ENCODE results near the gene TMEM62.
A peak's percentile ranks its signal among the peaks of the same experiment; 100 is the strongest.
"Not testable (repeated sequence)": the region's sequence is repeated elsewhere in the genome, so short reads cannot be mapped to it uniquely, and the experiment has no call there.

Gene TMEM62

DNA sequence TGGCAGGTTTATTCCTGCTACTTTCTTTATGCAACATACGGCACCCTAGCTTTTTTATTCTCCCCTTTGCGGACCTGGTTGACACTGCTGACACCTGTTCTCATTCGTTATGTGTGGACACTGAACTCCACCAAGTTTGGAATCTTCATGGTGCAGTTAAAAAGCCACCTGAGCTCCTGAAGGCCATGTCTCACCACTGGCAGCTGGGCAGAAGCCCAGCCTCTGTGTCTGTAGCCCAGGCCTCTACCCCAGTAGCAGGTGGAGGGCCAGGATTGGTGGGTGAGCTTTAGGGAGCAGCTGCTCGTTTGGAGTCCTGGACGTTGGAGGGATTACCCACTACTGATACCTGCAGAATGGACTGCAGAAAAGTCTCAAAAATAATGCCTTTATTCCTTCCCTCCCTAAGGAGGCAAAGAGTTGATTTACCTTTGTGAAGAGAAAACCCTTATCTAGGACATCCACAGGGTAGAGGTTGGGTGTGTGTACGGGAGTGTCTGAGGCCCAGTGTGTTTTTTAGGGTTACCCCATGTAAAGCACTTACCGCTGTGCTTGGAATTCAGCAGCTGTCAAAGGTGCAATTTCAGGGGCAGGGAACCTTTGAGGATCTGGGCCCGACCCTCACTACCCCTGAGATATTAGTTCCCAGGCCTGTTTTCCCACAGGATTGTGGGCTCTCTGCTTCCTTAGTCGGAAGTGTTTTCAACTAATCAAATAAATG is 51.2 kb downstream of the TMEM62 start:
- no peak for DNase-seq

DNA sequence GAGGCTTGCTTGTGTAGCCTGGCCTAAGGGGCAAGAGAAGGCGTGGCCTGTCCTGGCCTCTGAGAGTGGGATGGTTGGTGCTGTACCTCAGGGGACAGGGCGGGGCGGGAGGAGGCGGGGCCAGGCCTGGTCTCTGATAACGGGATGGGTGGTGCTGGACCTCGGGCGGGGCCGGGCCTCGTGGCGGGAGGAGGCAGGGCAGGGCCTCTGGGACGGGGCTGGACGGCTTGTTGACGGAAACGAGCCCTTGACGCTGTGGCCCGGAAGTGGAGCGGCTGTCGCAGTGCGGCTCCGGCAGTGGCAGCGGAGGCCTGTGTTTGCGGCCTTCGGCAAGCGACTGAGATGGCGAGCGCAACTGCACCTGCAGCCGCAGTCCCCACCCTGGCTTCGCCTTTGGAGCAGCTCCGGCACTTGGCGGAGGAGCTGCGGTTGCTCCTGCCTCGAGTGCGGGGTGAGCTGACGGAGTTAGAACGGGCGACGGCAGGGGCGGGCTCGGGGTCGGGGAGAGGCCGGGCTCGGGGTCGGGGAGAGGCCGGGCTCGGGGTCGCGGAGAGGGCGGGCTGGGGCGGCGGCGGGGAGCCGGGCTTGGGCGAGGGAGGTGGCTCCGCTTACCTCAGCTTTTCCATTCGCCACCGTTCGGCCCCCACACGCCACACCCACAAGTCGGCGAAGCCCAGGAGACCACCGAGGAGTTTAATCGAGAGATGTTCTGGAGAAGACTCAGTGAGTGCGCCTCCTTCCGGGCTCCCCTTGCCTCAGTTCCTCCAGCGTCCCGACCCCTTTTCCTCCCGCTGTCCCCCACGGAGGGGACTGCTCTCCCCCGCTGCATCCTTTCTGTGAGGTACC is 52.0 kb downstream of the TMEM62 start, which contains the start of gene CCNDBP1:
Gene CCNDBP1 (plus strand): TSS at position 247 of the 846 bp plus-strand sequence. CDS start 96 bp downstream, at position 343.
- DNase-seq: peak; percentile 70 to 83

- DNase-seq: peak in 1 of 2 experiments; percentile 35
Measured at GRCh38 chr15:43186003-43186353, 52.6 kb downstream of the TMEM62 start.

GRCh38 chr15:43187544-43188155 is 54.3 kb downstream of the TMEM62 start:
- peak; percentile 44 to 45 for DNase-seq

GRCh38 chr15:43189296-43189695 is 55.9 kb downstream of the TMEM62 start:
- DNase-seq: no peak

GRCh38 chr15:43190178-43190577 is 56.8 kb downstream of the TMEM62 start:
- no peak for DNase-seq

DNA sequence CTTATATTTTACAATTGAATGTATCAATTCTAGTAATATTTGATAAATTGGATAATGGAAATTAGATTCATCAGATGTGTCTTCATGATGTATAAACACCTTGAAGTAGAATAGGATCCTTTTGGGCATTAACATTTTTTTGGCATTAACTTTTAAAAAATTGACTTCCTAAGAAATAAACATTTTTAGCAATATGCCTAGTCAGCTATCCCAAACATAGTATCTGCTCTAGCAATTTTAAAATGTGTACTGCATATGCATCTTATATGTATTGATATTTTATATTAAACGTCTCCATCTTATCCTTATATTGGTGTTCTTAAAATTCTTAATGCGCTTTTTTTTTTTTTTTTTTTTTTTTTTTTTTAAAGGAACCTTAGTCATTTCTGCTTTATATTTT is 60.3 kb downstream of the TMEM62 start:
- no peak for DNase-seq

DNA sequence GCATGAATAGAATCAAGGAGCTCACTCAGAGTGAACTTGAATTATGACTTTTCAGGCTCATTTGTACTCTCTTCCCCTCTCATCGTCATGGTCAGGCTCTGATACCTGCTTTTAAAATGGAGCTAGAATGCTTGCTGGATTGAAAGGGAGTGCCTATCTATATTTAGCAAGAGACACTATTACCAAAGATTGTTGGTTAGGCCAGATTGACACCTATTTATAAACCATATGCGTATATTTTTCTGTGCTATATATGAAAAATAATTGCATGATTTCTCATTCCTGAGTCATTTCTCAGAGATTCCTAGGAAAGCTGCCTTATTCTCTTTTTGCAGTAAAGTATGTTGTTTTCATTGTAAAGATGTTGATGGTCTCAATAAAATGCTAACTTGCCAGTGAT is 61.4 kb downstream of the TMEM62 start:
- DNase-seq: no peak

DNA sequence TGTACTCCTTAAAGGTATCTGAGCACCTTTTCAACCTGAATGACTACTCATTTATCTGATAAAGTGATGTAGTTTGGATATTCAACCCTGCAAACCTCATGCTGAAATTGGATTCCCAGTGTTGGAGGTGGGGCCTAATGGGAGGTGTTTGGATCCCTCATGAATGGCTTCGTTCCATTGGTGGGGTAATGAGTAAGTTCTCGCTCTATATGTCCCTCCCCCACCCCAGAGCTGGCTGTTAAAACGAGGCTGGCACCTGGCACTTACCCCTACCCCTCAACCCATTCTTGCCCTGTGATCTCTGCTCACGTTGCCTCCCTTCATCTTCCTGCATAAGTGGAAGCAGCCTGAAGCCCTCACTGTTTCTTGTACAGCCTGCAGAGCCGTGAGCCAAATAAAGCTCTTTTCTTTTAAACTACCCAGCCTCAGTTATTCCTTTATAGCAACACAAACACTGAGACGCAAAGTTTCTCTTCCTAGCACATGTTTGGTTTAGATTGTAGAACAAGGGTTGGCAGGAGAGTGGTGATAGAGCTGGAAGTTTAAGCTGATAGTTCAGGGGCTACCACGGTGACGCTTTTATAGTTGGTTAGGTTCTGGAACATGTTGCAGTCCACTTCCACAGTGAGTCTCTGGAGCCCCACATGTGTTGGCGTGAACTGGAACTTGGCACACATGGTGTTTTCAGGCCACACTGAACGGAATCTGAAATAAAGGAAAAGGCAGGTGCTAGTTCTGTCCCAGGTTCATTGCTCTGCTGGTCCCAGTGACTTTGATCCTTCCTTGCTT is 63.6 kb downstream of the TMEM62 start:
- no peak for DNase-seq

- not testable (repeated sequence) for DNase-seq
Measured at GRCh38 chr15:43197773-43198172, 64.4 kb downstream of the TMEM62 start.

DNA sequence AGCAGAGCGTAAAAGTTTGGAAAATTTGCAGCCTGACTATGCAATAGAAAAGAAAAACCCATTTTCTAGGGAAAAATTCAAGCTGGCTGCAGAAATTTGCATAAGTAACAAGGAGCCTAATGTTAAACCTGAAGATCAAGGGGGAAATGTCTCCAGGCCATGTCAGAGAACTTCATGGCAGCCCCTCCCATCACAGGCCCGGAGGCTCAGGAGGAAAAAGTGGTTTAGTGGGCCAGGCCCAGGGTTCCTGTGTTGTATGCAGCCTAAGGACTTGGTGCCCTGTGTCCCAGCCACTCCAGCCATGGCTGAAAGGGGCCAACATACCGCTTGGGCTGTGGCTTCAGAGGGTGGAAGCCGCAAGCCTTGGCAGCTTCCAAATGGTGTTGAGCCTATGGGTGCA is 65.2 kb downstream of the TMEM62 start:
- DNase-seq: not testable (repeated sequence)

GRCh38 chr15:43198992-43199391 is 65.6 kb downstream of the TMEM62 start:
- DNase-seq: no peak

DNA sequence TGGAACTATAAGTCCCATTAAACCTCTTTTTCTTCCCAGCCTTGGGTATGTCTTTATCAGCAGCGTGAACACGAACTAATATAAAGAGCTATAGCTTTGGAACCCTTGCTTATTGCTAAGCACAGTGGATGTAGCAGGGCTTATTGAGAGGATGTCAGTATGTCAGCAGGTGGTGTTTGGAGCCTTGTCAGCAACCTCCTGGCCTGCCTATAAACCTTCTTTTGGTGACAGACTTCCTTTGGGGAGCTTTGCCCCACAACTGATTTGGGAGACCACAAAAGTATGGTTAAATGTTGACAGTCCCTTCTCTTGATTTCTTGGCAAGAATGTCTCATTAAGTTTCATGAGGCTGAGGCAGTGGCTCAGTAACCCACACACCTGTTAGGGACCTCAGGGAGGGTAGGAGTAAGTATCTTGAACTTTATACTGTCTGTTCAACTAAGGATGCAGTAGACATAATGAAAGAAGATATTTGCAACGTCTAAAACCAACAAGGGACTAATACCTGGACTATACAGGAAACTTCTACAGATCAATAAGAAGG is 66.6 kb downstream of the TMEM62 start:
- no peak for DNase-seq

- peak in 1 of 2 experiments; percentile 12 for DNase-seq
Measured at GRCh38 chr15:43204016-43204901, 70.9 kb downstream of the TMEM62 start.

DNA sequence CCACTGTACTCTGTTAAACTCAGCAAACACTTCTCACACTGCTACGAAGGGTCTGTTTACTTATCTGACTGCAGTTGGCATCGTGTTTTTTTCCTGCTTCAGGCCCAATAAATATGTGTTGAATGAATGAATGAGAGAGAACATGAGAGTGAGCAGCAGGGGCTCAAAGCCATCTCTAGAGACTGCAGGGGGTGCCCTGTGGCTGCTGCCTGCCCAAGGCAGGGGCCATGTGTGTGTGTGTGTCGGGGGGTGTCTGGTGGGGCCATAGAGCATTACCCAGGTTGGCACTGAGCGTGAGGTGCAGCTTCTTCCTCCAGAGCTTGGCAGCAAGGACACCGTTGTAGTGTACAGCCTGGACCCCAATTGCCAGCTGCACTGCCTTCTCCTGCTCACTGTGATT is 72.7 kb downstream of the TMEM62 start:
- DNase-seq: no peak

DNA sequence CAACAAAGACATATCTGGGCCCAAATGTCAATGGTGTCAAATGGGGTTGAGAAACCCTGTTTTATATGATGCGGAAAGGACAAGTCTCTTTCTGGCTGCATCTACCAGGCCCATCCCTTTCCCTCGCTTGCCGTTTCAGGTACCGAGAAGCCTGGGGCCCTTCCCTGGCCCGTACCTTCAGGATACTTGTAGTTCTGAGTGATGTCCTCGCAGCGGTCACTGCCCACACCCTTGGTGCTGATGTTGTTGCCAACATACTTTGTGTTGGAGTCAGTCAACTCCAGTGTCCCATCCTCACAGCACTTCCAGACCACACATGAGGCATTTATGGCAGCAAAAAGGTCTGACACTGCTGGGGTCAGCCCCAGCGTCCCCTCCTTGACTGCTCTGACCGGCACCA is 73.6 kb downstream of the TMEM62 start:
- DNase-seq: no peak

- DNase-seq: no peak
Measured at GRCh38 chr15:43208052-43209002, 74.9 kb downstream of the TMEM62 start.

DNA sequence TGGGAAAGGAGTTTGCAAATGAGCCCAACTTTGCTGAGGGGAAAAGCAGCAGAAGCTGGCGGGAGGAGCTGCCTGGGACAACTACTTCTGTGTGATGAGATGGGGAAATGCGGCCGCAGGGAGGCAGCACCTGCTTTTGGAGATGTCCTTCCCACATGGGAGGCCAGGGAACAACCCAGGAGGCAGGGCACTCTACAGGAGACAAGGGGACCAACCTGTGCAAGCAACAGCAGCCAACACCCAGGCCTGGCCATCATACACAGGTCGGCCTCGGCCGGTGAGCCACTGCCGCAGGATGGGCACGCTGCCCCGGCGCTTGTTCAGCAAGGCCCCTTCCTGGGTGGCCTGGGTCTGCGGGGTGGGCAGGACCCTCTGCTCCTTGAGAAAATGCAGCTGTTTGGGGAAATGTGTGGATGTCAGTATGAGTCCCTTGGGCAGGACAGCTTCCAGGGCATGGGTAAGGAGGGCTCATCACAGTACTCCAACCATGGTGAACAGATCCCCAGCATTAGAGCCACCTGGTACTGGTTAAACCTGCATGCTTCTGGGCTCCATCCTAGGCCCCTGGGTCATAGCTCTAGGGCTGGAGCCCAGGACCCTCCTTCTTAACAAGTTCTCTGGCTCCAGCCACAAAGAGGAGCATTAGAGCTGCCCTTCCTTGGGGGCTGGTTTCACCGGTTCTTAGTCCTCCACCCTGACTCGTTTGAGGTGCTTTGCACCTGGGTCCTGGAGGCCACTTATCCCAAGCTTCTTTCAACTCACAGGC is 75.9 kb downstream of the TMEM62 start:
- DNase-seq: no peak

- no peak for DNase-seq
Measured at GRCh38 chr15:43210172-43210745, 76.9 kb downstream of the TMEM62 start.

Measured in NCI-H2081 (cell line).